GM10266 (cell line): ENCODE results near the gene SLC38A8.

Experiments
- DNase-seq: peaks from one replicate; pipeline ENCODE4 v3.0.0; 2012; ENCODE audit errors: extremely low spot score
- CTCF ChIP-seq: IDR thresholded peaks from 2 replicates; pipeline ENCODE4 v1.5.1; 2012; ENCODE audit warnings: mild to moderate bottlenecking, low read depth; ENCODE audit not compliant: control insufficient read depth, insufficient read depth; ENCODE audit errors: missing control alignments

Gene SLC38A8

GRCh38 chr16:84055801-84056634 is 13.4 kb upstream of the SLC38A8 start:
- DNase-seq, result no peak
- TF ChIP-seq CTCF, result no peak

- DNase-seq, result no peak
- TF ChIP-seq CTCF, result no peak
These were observed 12.8 kb upstream of the SLC38A8 start for GRCh38 chr16:84055366-84055765.

- DNase-seq, result no peak
- no peak for TF ChIP-seq CTCF
These were observed 12.3 kb upstream of the SLC38A8 start for GRCh38 chr16:84054916-84055315.

- TF ChIP-seq CTCF, result no peak
- no peak for DNase-seq
These were observed 11.7 kb upstream of the SLC38A8 start for GRCh38 chr16:84054271-84054670.

- TF ChIP-seq CTCF, result no peak
- no peak for DNase-seq
These were observed 10.6 kb upstream of the SLC38A8 start for GRCh38 chr16:84053237-84053636.

- TF ChIP-seq CTCF, result no peak
- no peak for DNase-seq
These were observed 9.6 kb upstream of the SLC38A8 start for GRCh38 chr16:84052071-84052622.

- DNase-seq, result no peak
- no peak for TF ChIP-seq CTCF
These were observed 7.7 kb upstream of the SLC38A8 start for GRCh38 chr16:84050316-84050715.
